ENCODE results near the gene FCHO2. TPM values are rescaled to one million over a fixed set of nuclear protein-coding genes. Genes with fewer than 3 reads are reported as not detected.

FCHO2 gene
- total RNA-seq, 1 experiment from 2014 or later = 14.9 TPM

- POLR2A ChIA-PET = no interaction called here
- Mint-ChIP-seq H3K27me3 (ENCODE audit: low read depth) (no peaks in the 10 kb centered on the region), H3K36me3 (no peaks in the 10 kb centered on the region), H3K27ac (no peak overlapping the region), H3K4me1 (no peaks in the 10 kb centered on the region), H3K4me3 (no peak overlapping the region), H3K9me3 (no peaks in the 10 kb centered on the region)
- TF ChIP-seq, protein P1, sequence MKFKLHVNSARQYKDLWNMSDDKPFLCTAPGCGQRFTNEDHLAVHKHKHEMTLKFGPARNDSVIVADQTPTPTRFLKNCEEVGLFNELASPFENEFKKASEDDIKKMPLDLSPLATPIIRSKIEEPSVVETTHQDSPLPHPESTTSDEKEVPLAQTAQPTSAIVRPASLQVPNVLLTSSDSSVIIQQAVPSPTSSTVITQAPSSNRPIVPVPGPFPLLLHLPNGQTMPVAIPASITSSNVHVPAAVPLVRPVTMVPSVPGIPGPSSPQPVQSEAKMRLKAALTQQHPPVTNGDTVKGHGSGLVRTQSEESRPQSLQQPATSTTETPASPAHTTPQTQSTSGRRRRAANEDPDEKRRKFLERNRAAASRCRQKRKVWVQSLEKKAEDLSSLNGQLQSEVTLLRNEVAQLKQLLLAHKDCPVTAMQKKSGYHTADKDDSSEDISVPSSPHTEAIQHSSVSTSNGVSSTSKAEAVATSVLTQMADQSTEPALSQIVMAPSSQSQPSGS (CRISPR knock-in tag; IDR thresholded peaks at IDR 0.05; ENCODE audit: borderline replicate concordance, low read depth) = no peak
- no peak for TF ChIP-seq NR2C2 (CRISPR knock-in tag; IDR thresholded peaks at IDR 0.05)
- TF ChIP-seq CREB1 (CRISPR knock-in tag; IDR thresholded peaks at IDR 0.05) = no peak
- no peak for TF ChIP-seq EMX1 (CRISPR knock-in tag; IDR thresholded peaks at IDR 0.05)
- no peak for TF ChIP-seq AR (CRISPR knock-in tag; IDR thresholded peaks at IDR 0.05)
- no peak for TF ChIP-seq NFYB (CRISPR knock-in tag; conservative IDR thresholded peaks at IDR 0.05; ENCODE audit: low read depth)
- TF ChIP-seq, protein P2, sequence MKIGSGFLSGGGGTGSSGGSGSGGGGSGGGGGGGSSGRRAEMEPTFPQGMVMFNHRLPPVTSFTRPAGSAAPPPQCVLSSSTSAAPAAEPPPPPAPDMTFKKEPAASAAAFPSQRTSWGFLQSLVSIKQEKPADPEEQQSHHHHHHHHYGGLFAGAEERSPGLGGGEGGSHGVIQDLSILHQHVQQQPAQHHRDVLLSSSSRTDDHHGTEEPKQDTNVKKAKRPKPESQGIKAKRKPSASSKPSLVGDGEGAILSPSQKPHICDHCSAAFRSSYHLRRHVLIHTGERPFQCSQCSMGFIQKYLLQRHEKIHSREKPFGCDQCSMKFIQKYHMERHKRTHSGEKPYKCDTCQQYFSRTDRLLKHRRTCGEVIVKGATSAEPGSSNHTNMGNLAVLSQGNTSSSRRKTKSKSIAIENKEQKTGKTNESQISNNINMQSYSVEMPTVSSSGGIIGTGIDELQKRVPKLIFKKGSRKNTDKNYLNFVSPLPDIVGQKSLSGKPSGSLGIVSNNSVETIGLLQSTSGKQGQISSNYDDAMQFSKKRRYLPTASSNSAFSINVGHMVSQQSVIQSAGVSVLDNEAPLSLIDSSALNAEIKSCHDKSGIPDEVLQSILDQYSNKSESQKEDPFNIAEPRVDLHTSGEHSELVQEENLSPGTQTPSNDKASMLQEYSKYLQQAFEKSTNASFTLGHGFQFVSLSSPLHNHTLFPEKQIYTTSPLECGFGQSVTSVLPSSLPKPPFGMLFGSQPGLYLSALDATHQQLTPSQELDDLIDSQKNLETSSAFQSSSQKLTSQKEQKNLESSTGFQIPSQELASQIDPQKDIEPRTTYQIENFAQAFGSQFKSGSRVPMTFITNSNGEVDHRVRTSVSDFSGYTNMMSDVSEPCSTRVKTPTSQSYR (CRISPR knock-in tag; IDR thresholded peaks at IDR 0.05) = no peak
- TF ChIP-seq ZNF416 (CRISPR knock-in tag; IDR thresholded peaks at IDR 0.05) = no peak
- TF ChIP-seq E2F1 (CRISPR knock-in tag; IDR thresholded peaks at IDR 0.05) = no peak
- ATAC-seq = no peak
- no peak for DNase-seq (ENCODE audit: low spot score)
- CTCF ChIA-PET = interaction anchor here (0.6 to 0.9 kb wide), 2 partner anchors 81 to 90 kb away, joined by 3 to 4 read pairs; no protein-coding TSS in a partner anchor
Observed at GRCh38 chr5:73081093-73081492, 125.3 kb downstream of the FCHO2 start.

DNA sequence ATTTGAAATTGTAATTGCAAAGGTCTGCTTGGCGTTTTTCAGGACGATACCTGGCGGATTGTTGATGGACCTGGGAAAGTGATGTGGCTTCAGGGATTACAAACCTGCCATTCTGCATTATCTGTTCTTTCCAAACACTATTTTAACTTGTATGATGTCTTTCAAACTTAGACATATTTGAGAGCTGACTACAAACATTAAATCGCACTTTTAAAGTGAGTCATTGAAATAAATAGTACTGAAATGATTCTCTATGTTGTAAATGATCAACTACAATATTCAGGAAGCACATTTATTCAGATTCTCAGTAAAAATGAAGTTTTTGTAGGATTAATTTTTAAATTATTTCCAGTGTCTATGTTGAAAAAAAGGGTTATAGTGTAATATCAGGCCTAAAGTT lies 132.2 kb downstream of the FCHO2 start:
- DNase-seq (ENCODE audit: low spot score) (no peak), ATAC-seq (no peak)
- H3K27ac Mint-ChIP-seq = no peak overlapping the region
- CTCF ChIA-PET = no interaction called here
- H3K27me3 Mint-ChIP-seq (ENCODE audit: low read depth) = no peaks in the 10 kb centered on the region
- no peaks in the 10 kb centered on the region for H3K9me3 Mint-ChIP-seq
- H3K4me3 Mint-ChIP-seq = no peak overlapping the region
- POLR2A ChIA-PET = no interaction called here
- H3K36me3 Mint-ChIP-seq = no peaks in the 10 kb centered on the region
- H3K4me1 Mint-ChIP-seq = 0 out of 2 replicates have a peak, but pooled peaks cover 2% of the 10 kb centered on the region
- TF ChIP-seq SP1 (CRISPR knock-in tag; conservative IDR thresholded peaks at IDR 0.05) = no peak
- TF ChIP-seq CREB1 (CRISPR knock-in tag; IDR thresholded peaks at IDR 0.05) = no peak
- TF ChIP-seq RELA (CRISPR knock-in tag; IDR thresholded peaks at IDR 0.05; ENCODE audit: borderline replicate concordance) = no peak
- no peak for TF ChIP-seq NFYB (CRISPR knock-in tag; conservative IDR thresholded peaks at IDR 0.05; ENCODE audit: low read depth)
- TF ChIP-seq ELF4 (CRISPR knock-in tag; IDR thresholded peaks at IDR 0.05; ENCODE audit: low read depth) = no peak
- TF ChIP-seq ESRRA (CRISPR knock-in tag; IDR thresholded peaks at IDR 0.05; ENCODE audit: borderline replicate concordance) = no peak
- TF ChIP-seq MXD4 (CRISPR knock-in tag; IDR thresholded peaks at IDR 0.05; ENCODE audit: borderline replicate concordance) = no peak
- TF ChIP-seq FOXP1 (CRISPR knock-in tag; IDR thresholded peaks at IDR 0.05; ENCODE audit: borderline replicate concordance) = no peak
- TF ChIP-seq, protein P3, sequence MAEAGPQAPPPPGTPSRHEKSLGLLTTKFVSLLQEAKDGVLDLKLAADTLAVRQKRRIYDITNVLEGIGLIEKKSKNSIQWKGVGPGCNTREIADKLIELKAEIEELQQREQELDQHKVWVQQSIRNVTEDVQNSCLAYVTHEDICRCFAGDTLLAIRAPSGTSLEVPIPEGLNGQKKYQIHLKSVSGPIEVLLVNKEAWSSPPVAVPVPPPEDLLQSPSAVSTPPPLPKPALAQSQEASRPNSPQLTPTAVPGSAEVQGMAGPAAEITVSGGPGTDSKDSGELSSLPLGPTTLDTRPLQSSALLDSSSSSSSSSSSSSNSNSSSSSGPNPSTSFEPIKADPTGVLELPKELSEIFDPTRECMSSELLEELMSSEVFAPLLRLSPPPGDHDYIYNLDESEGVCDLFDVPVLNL (CRISPR knock-in tag; IDR thresholded peaks at IDR 0.05; ENCODE audit: borderline replicate concordance, low read depth) = no peak
- TF ChIP-seq, protein P4, sequence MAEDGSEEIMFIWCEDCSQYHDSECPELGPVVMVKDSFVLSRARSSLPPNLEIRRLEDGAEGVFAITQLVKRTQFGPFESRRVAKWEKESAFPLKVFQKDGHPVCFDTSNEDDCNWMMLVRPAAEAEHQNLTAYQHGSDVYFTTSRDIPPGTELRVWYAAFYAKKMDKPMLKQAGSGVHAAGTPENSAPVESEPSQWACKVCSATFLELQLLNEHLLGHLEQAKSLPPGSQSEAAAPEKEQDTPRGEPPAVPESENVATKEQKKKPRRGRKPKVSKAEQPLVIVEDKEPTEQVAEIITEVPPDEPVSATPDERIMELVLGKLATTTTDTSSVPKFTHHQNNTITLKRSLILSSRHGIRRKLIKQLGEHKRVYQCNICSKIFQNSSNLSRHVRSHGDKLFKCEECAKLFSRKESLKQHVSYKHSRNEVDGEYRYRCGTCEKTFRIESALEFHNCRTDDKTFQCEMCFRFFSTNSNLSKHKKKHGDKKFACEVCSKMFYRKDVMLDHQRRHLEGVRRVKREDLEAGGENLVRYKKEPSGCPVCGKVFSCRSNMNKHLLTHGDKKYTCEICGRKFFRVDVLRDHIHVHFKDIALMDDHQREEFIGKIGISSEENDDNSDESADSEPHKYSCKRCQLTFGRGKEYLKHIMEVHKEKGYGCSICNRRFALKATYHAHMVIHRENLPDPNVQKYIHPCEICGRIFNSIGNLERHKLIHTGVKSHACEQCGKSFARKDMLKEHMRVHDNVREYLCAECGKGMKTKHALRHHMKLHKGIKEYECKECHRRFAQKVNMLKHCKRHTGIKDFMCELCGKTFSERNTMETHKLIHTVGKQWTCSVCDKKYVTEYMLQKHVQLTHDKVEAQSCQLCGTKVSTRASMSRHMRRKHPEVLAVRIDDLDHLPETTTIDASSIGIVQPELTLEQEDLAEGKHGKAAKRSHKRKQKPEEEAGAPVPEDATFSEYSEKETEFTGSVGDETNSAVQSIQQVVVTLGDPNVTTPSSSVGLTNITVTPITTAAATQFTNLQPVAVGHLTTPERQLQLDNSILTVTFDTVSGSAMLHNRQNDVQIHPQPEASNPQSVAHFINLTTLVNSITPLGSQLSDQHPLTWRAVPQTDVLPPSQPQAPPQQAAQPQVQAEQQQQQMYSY (CRISPR knock-in tag; IDR thresholded peaks at IDR 0.05) = no peak
- TF ChIP-seq NR3C1 (CRISPR knock-in tag; conservative IDR thresholded peaks at IDR 0.05; ENCODE audit: low read depth) = no peak
- no peak for TF ChIP-seq NR2C2 (CRISPR knock-in tag; IDR thresholded peaks at IDR 0.05)
- TF ChIP-seq IRF1 (CRISPR knock-in tag; IDR thresholded peaks at IDR 0.05) = no peak
- no peak for TF ChIP-seq SMAD4 (CRISPR knock-in tag; IDR thresholded peaks at IDR 0.05)
- TF ChIP-seq IRF2 (CRISPR knock-in tag; IDR thresholded peaks at IDR 0.05; ENCODE audit: borderline replicate concordance, low read depth) = no peak
